GM15510 (cell line): ENCODE data around the gene EFCAB6.
A peak's percentile ranks its signal among the peaks of the same experiment; 100 is the strongest.

Source experiments
- POLR2A ChIP-seq: IDR thresholded peaks from 3 replicates; pipeline ENCODE4 v1.6.1; 2011; ENCODE audit warnings: borderline replicate concordance; ENCODE audit not compliant: insufficient read length; ENCODE audit errors: extremely low read depth

Gene EFCAB6, protein sequence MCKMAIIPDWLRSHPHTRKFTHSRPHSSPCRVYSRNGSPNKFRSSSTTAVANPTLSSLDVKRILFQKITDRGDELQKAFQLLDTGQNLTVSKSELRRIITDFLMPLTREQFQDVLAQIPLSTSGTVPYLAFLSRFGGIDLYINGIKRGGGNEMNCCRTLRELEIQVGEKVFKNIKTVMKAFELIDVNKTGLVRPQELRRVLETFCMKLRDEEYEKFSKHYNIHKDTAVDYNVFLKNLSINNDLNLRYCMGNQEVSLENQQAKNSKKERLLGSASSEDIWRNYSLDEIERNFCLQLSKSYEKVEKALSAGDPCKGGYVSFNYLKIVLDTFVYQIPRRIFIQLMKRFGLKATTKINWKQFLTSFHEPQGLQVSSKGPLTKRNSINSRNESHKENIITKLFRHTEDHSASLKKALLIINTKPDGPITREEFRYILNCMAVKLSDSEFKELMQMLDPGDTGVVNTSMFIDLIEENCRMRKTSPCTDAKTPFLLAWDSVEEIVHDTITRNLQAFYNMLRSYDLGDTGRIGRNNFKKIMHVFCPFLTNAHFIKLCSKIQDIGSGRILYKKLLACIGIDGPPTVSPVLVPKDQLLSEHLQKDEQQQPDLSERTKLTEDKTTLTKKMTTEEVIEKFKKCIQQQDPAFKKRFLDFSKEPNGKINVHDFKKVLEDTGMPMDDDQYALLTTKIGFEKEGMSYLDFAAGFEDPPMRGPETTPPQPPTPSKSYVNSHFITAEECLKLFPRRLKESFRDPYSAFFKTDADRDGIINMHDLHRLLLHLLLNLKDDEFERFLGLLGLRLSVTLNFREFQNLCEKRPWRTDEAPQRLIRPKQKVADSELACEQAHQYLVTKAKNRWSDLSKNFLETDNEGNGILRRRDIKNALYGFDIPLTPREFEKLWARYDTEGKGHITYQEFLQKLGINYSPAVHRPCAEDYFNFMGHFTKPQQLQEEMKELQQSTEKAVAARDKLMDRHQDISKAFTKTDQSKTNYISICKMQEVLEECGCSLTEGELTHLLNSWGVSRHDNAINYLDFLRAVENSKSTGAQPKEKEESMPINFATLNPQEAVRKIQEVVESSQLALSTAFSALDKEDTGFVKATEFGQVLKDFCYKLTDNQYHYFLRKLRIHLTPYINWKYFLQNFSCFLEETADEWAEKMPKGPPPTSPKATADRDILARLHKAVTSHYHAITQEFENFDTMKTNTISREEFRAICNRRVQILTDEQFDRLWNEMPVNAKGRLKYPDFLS (N-terminal part only)

DNA sequence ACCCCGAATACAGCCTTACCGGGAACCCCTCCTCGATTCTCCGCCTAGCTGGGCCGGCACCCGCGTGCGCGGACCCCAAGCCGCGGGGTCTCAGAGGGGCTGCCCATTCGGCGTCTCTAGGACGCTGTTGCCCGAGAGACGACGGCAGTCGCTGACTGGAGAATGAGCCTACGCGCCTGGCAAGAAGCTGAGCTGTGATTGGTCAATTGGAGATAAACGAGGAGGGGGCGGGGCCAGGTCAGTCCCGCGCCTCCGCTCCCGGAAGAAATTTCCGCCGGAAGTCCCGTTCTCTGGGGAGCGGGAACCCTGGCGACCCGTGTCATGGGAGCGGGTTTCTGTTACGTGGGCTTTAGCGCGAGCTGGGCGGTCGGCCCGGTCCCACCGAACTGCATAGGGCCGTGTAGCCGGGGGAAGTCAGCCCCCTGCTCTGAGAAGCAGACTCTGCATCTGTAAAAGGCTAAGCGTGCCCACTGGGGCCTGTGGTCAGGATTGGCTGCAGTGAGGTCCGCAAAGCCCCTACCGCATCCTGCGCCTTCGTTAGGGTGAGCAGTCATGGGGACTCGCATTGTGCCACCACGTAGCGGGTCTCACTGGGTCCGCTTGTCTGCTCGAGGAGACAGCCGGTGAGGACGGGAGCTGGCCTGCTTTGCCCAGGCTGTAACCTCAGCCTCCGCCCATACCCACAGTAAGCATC, at the start of gene EFCAB6:
Gene EFCAB6 (minus strand): TSS at position 157 of the 694 bp plus-strand sequence. CDS start 29,987 bp downstream, outside the sequence.
- TF ChIP-seq POLR2A, result peak; percentile 88

DNA sequence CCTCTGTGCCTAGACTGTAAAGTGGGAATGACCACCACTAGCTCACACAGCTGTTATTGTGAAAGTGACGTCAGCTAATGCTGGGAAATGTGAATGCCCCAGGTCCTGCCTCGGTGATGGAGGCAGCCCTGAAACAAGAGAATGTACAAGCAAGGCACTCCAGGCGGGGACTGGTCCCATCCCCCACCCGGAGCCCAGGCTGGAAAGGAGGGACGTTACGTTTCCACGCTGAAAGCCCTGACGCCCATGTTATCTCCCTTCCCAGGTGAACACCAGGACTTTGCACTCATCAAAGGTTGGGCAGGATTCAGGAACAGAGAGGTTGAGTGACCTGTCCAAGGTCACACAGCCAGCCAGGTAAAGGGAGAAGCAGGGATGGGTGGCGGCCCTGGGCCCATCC, 49.4 kb upstream of the EFCAB6 start:
- no peak for TF ChIP-seq POLR2A

DNA sequence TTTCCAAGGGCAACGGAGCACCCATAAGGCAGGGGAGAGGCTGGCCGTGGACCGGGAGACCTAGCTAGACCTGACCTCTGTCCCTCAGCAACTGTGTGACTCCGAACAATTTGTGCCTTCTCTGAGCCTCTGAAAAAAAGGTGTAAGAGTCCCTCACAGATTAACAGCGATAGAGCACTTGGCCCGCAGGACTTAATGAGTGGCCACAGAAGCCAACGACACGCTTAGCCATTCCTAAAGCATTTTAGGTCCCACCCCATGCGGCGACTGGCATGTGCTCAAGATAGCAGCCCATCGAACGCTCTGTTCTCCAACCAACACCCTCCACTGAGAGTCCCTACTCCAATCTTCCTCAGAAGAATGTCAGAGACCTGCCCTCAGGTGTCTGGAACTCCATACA, 48.7 kb upstream of the EFCAB6 start:
- no peak for TF ChIP-seq POLR2A

DNA sequence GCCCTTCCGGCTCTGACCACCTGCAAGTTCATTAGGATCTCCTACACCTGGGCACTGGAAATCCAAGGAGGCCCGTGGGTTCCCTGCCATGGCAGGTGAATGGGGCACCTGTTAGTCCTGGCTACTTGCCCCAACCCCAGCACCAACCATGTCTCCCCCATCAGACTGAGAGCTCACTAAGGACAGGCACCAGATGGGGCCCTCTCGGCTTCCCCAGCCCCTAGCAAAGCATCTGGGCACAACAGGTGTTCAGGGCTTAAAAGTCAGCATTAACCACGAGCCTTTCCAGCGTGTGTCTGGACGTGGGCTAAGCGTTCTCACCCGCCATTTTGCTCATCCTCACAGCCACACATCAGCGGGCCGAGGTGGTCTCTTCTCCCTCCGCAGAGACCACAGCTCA, 48.0 kb upstream of the EFCAB6 start:
- TF ChIP-seq POLR2A, result no peak

DNA sequence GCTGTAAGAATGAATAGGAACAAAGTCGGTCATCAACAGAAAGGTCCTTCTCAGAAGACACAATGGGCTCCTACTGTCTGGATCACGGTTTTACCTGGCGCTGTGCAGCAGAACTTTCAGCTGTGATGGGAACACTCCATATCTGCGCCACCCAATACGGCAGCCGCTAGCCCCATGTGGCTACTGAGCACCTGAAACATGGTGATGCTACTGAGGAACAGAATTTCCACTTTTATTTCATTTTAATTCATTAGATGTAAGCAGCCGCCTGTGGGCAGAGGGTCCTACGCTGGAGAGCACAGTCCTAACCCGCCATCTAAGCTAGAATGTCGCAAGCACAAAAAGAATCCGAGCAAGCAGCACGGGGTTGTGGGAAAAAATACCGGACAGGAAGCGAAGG, 47.5 kb upstream of the EFCAB6 start:
- no peak for TF ChIP-seq POLR2A

DNA sequence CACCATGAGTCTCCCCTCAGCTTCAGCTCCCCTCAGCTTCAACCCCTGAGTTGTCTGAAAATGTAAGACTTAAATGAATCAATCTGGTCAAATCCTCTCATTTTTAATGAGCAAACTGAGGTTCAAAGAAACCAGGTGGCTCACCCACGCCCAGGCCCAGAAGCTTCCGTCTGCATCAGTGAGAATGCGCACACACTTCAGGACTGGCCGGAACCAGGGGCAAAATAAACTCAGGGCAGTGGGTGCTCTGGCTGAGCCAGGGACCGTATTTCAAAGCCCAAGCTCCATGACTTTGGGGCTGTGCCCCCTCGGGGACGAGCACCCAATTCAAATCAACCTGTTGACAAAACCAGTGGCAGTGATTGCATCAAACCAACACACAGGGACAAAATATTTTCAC, 47.1 kb upstream of the EFCAB6 start:
- TF ChIP-seq POLR2A, result no peak

DNA sequence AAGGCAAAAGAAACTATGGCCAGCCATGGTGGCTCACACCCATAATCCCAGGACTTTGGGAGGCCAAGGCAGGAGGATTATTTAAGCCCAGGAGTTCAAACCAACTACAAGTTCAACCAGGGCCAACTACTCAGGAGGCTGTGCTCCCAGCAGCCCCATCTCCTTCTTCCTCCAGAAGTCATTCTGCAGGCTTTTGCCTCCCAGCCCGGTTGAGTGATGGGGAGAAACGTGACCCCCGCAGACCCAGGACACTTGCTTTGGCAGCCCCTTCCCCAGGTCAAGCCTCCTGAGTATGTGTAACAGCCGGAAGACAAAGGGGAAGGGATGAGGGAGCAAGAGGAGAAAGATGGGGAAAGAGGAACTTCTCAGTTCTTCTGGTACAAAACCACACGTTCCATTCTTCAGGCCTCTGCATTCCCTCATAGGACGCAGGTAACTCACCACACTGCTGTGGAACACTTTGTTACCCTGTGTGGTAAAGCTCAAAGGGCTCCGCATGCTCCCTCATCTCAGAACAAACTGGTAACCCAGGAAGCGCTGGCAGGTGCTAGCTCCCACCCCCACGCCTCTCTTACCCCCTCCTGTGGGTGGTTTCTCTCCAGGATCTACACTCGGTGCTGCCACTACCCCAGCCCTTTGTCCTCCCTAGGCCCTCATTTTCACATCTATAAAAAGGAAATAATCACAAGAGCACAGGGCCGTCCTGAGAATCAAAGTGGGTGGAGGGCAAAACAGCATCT, 46.2 kb upstream of the EFCAB6 start:
- no peak for TF ChIP-seq POLR2A

DNA sequence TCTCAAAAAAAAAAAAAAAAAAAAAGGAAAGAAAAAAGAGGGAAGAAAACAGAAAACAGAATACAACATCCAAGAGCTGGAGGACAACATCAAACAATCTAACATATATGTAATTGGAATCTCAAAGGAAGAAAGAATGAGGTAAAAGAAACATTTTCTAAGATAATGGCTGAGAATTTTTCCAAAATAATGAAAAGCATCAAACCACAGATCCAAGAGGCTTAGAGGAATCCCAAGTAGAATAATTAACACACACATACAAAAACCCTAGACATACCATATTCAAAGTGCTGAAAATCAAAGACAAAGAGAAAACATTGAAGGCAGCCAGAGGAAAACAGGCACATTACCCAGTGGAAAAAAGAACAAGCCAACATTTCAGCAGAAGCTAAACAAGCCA, 45.3 kb upstream of the EFCAB6 start:
- TF ChIP-seq POLR2A, result no peak

DNA sequence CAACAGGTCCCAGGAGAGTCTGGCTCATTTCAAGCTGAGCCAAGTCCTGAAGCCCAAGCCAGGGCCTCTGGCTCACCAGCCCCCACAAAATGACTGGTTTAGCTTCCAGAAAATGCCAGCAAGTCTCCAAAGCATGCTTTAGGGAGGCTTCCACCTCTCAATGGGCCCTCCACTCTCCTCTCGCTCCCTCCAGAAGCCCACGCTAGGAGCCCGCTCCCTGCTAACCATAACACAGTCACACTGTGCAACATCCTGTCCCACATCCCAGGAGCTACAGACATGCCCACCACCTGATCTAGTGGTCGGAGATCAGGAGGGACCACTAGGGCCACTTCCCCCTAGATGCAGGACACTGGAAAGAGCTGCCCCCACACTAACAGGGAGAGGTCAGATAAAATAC, 43.3 kb upstream of the EFCAB6 start:
- TF ChIP-seq POLR2A, result no peak

DNA sequence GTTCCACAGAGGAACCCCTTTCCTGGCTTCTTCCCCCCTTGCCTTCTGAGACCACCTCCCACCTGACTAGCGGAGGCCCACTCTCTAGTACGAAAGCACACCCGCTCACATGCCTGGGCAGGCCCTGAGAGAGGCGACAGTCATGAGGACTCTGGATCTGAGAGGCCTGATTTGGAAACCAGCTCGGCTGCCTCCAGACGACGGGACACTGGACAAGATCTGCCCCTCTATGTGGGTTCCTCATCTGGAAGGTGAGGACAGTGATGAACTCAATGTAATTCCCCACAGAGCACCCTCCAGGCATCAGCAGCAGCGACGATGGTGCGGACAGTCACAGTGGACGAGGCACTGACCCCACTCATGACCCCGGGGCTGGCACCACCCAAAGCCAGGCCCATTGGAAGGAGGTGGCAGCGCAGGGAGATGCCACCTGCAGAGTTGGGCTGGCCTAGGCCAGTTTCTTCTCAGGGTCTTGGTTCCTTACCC, 42.7 kb upstream of the EFCAB6 start:
- TF ChIP-seq POLR2A, result no peak

DNA sequence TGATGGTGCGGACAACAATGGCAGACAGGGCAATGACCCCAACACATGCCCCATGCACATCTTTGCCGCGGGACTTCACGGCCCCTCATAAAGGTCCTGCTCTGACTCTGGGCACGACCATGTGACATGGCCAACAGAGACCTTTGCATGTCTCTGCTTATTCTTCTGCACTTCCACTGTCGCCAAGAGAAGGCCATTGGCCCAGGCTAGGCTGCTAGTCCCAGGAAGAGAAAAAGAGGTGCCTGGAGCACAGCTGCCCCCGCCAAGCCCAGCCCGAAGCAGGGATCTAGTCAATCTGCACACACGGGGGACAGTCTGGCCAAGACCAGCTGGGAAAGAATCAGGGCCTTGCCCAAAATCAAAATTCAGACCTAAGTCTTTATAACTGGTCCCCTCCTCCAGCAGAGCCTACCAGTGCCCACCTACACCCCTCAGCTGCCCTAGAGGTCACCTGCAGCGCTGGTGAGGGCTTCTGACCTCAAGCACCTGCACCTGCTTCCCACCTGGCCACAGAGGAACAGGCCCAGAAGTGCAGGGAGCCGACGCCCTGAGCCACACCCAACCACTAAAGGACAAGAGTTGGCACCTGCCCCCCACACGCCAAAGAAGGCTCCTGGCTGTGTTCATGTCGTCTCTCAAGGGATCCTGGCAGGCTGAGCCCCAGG, 42.1 kb upstream of the EFCAB6 start:
- TF ChIP-seq POLR2A, result no peak

DNA sequence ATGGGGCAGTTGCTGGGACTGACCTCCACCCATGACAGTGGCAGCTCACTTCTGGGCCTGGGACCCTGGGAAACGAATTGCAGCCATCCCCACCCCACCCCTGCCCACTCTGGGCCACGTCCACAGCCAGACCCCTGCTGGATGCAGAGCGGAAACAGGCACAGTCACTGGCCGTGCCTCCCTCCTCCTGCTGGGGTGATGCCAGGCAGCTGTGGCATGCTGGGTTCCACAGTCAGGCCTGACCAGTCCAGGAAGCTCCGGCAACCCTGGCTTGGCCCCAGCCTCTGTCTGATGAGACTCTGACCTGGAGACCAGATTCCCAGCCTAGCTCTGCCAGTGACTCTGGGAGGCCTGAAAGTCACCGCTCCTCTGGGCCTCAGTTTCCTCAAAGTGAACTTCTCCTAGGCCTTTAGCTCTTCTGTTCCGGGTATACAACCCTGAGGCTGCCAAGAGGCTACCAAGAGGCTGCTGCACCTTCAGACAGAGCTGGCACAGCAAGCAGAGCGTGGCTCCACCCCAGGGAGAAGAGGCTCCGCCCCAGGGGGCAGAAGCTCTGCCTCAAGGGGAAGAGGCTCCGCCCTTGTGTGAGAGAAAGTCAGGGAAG, 41.3 kb upstream of the EFCAB6 start:
- TF ChIP-seq POLR2A, result no peak

DNA sequence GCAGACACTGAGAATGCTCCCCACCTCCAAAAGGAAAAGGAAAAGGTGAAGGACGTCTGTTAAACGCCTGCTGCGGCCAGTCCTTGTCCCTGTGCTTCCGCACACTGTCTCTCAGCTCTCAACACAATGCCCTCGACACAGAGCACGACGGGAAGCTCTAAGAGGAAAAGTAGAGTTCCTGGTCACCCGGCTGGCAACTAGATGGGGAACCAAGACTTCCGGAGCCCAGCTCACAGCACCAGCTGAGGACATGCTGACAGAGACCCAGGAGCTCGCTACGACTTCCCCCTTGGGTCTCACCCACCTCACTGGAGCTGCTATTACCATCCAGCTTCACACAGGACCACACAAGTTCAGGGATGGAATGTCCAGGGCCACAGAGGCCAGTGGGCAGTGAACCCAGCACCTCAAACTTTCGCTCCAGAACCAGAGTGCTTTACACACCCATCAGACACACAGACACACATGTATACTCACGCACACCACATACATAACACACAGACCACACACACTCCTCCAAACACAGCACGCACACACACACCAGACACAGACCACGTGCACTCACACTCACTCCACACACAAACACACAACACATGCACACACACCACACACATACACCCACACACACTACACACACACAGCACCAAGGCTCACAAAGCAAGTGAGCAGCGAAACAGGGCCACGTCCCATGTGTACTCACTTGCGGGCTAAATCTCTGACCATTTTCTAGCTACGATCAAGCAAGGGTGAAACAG, 40.6 kb upstream of the EFCAB6 start:
- no peak for TF ChIP-seq POLR2A

DNA sequence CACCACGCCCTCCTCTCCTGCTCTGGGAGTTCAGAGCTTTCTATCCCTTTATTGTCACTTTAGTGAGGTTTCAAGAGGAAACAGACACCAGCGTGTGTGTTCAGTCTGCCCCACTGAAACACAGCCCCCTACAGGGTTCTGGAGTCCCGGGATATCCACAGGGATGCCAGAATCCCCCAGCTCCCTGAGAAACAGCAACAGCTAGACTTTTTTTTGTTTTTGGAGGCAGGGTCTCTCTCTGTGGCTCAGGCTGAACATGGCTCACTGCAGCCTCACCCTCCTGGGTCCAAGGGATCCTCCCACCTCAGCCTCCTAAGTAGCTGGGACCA, 39.8 kb upstream of the EFCAB6 start:
- no peak for TF ChIP-seq POLR2A
